SK-N-SH (cell line): Measurements from ENCODE around the gene PTER. TPM values are rescaled to one million over a fixed set of nuclear protein-coding genes. Genes with fewer than 3 reads are reported as not detected.

Experiments
- CTCF ChIA-PET: fragments of 300-600, 350-600 bp; formaldehyde crosslinking; extraction: SDS; loops from one replicate; lab custom pipeline; 2021; lab: Yijun Ruan, JAX
- POLR2A ChIA-PET: fragments of 350-600 bp; sonication (Branson Sonifier 250); formaldehyde crosslinking; extraction: SDS; loops from one replicate; lab custom pipeline; 2020; ENCODE audit warnings: antibody characterized with exemption, inconsistent platforms; lab: Yijun Ruan, JAX
- DNase-seq: peaks from one replicate; pipeline ENCODE4 v3.0.0; 2012
- H2AFZ ChIP-seq: fragments of 200-600 bp; sonication (generic); 2 replicates; pipeline ENCODE4 v1.8.1; 2016; ENCODE audit warnings: antibody characterized with exemption, mild to moderate bottlenecking, low read depth
- H3F3A ChIP-seq: fragments of 200-600 bp; sonication (generic); replicated peaks from 2 replicates; pipeline ENCODE3; 2016; ENCODE audit warnings: antibody characterized with exemption, mild to moderate bottlenecking; ENCODE audit not compliant: insufficient read depth
- H3K27ac ChIP-seq, 2 experiments: fragments of 200-500 bp in 1 of 2; fragments of 200-600 bp in 1 of 2; sonication (Bioruptor generic) in 1 of 2; sonication (generic), shearing (Covaris generic) in 1 of 2; 2 replicates each; pipeline versions ENCODE4 v1.5.1 to v1.6.1; 2014 to 2016; ENCODE audit warnings: low read depth in 2 of 2, inconsistent platforms in 1 of 2, low read length in 1 of 2, mild to moderate bottlenecking in 1 of 2, mixed read lengths in 1 of 2
- H3K27me3 ChIP-seq: fragments of 200-600 bp; sonication (generic), shearing (Covaris generic); 2 replicates; pipeline ENCODE4 v1.6.1; 2016; ENCODE audit warnings: mixed run types; ENCODE audit not compliant: insufficient read depth
- H3K36me3 ChIP-seq, 2 experiments: fragments of 200-500 bp in 1 of 2; fragments of 200-600 bp in 1 of 2; sonication (Bioruptor generic) in 1 of 2; sonication (generic) in 1 of 2; replicated peaks in 1 of 2; 2 replicates each; pipeline versions ENCODE3 to v1.5.1; 2014 to 2016; ENCODE audit warnings: low read length in 1 of 2, mild to moderate bottlenecking in 1 of 2; ENCODE audit not compliant: insufficient read depth in 2 of 2, control insufficient read depth in 1 of 2
- H3K4me1 ChIP-seq, 2 experiments: fragments of 200-500 bp in 1 of 2; fragments of 200-600 bp in 1 of 2; sonication (Bioruptor generic) in 1 of 2; sonication (generic), shearing (Covaris generic) in 1 of 2; 2 replicates each; pipeline versions ENCODE4 v1.5.1 to v1.6.1; 2014 to 2016; ENCODE audit warnings: low read depth in 1 of 2, low read length in 1 of 2, mixed run types in 1 of 2; ENCODE audit not compliant: insufficient read depth in 2 of 2, control insufficient read depth in 1 of 2
- H3K4me2 ChIP-seq: fragments of 200-600 bp; sonication (generic), shearing (Covaris generic); 2 replicates; pipeline ENCODE4 v1.6.1; 2017; ENCODE audit warnings: mixed run types
- H3K4me3 ChIP-seq, 2 experiments: fragments of 200-500 bp in 1 of 2; fragments of 200-600 bp in 1 of 2; sonication (Bioruptor generic) in 1 of 2; sonication (generic), shearing (Covaris generic) in 1 of 2; 2 replicates each; pipeline versions ENCODE4 v1.5.1 to v1.8.1; 2014 to 2016; ENCODE audit warnings: low read depth in 2 of 2, inconsistent platforms in 1 of 2, low read length in 1 of 2, mild to moderate bottlenecking in 1 of 2, mixed read lengths in 1 of 2, moderate library complexity in 1 of 2
- H3K79me2 ChIP-seq: fragments of 200-600 bp; sonication (generic); 2 replicates; pipeline ENCODE4 v1.8.1; 2017; ENCODE audit warnings: mild to moderate bottlenecking; ENCODE audit not compliant: insufficient read depth
- H3K9ac ChIP-seq: fragments of 200-600 bp; sonication (generic); 2 replicates; pipeline ENCODE4 v1.6.1; 2017; ENCODE audit warnings: mixed run types
- H3K9me2 ChIP-seq: fragments of 200-600 bp; sonication (generic); 2 replicates; pipeline ENCODE4 v1.6.1; 2017; ENCODE audit warnings: mixed run types
- H3K9me3 ChIP-seq: fragments of 200-600 bp; sonication (generic); 2 replicates; pipeline ENCODE4 v1.6.1; 2017; ENCODE audit warnings: mixed run types, mild to moderate bottlenecking, moderate library complexity
- H4K20me1 ChIP-seq: fragments of 200-600 bp; sonication (generic); 2 replicates; pipeline ENCODE4 v1.6.1; 2017; ENCODE audit warnings: mild to moderate bottlenecking, mixed run types; ENCODE audit not compliant: insufficient read depth
- ELF1 ChIP-seq: IDR thresholded peaks from 2 replicates; pipeline ENCODE4 v1.4.0; 2012
- EP300 ChIP-seq, 2 experiments: IDR thresholded peaks; 2 replicates each; pipeline versions ENCODE4 v1.4.0 to v1.6.1; 2012; ENCODE audit warnings: borderline replicate concordance in 1 of 2, low read depth in 1 of 2, low read length in 1 of 2
- FOXM1 ChIP-seq: IDR thresholded peaks from 2 replicates; pipeline ENCODE4 v1.4.0; 2012; ENCODE audit warnings: low read depth, mild to moderate bottlenecking
- GATA2 ChIP-seq: sonication (generic); formaldehyde crosslinking; IDR thresholded peaks from 2 replicates; pipeline ENCODE4 v1.5.0; 2020; ENCODE audit warnings: mild to moderate bottlenecking, missing genetic modification reagents
- JUND ChIP-seq: IDR thresholded peaks from 2 replicates; pipeline ENCODE4 v1.4.0; 2012
- MEF2A ChIP-seq: IDR thresholded peaks from 2 replicates; pipeline ENCODE4 v1.4.0; 2012; ENCODE audit warnings: low read depth, borderline replicate concordance
- NRF1 ChIP-seq: IDR thresholded peaks from 2 replicates; pipeline ENCODE4 v1.6.1; 2012; ENCODE audit warnings: low read depth, mild to moderate bottlenecking, low read length
- RAD21 ChIP-seq: IDR thresholded peaks from 2 replicates; pipeline ENCODE4 v1.6.1; 2012; ENCODE audit warnings: mild to moderate bottlenecking, low read length
- RCOR1 ChIP-seq: fragments of 150-350 bp; IDR thresholded peaks from 2 replicates; pipeline ENCODE4 v1.6.1; 2017; ENCODE audit warnings: antibody characterized with exemption, low read length
- RFX5 ChIP-seq: IDR thresholded peaks from 2 replicates; pipeline ENCODE4 v1.6.1; 2012; ENCODE audit warnings: mild to moderate bottlenecking, improper control_type of control experiment, low read length
- RXRA ChIP-seq: IDR thresholded peaks from 2 replicates; pipeline ENCODE4 v1.4.0; 2012; ENCODE audit warnings: low read depth, mild to moderate bottlenecking, borderline replicate concordance
- SMC3 ChIP-seq: IDR thresholded peaks from 2 replicates; pipeline ENCODE4 v1.6.1; 2012; ENCODE audit warnings: low read depth, low read length, improper control_type of control experiment
- TCF12 ChIP-seq: IDR thresholded peaks from 2 replicates; pipeline ENCODE4 v1.4.0; 2012
- YY1 ChIP-seq: IDR thresholded peaks from 2 replicates; pipeline ENCODE4 v1.4.0; 2012; ENCODE audit warnings: low read depth, mild to moderate bottlenecking
- WGBS: methylation state at CpG from one replicate; pipeline ENCODE4 v1.1.6; 2017; ENCODE audit warnings: low lambda C conversion rate; 5-methylcytosine and 5-hydroxymethylcytosine counted together
- polyA plus RNA-seq, 3 experiments: library from polyadenylated mRNA; depleted of rRNA; stranded (reverse); fragments of >200 nt; gene quantifications; 2 replicates each; pipeline ENCODE4 v1.2.3, GENCODE V29; 2012
- TF ChIP-seq, protein P1 (sequence below): fragments of 150-350 bp; IDR thresholded peaks from 2 replicates; pipeline ENCODE4 v1.6.1; 2017; ENCODE audit warnings: antibody characterized with exemption, low read length, low read depth, borderline replicate concordance
- TF ChIP-seq, protein P2 (sequence below): IDR thresholded peaks from 2 replicates; pipeline ENCODE4 v1.6.1; 2012; ENCODE audit warnings: mild to moderate bottlenecking, low read depth, low read length, moderate library complexity
- TF ChIP-seq, protein P3 (sequence below): IDR thresholded peaks from 2 replicates; pipeline ENCODE4 v1.4.0; 2012; ENCODE audit warnings: low read depth
- TF ChIP-seq, protein P4 (sequence below): fragments of 200-600 bp; sonication (generic); IDR thresholded peaks from 2 replicates; pipeline ENCODE4 v1.6.1; 2017; ENCODE audit warnings: antibody characterized with exemption, mild to moderate bottlenecking, moderate library complexity

The PTER gene
- polyA plus RNA-seq, 1 of the 3 experiments (the other 2 are of a cell fraction), result not detected

DNA sequence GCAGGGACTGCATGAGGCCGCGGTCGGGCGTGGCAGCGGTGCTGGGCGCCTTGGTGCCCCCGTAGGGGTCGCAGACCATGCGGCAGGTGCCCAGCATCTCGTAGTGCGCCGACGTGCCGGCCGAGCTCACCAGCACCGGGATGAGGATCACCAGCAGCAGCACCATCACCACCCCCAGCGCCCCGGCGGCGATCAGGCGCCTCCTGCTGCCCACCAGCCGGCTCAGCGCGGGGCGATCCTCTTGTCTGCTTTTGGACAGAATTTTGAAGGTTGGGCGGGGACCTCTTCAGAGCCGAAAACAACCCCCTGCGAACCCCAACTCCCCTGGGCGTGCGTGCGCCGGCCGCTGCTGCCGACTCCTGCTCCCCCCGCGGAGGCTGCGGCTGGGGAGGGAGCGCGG is 84.1 kb downstream of the PTER start:
- TF ChIP-seq, protein P1, sequence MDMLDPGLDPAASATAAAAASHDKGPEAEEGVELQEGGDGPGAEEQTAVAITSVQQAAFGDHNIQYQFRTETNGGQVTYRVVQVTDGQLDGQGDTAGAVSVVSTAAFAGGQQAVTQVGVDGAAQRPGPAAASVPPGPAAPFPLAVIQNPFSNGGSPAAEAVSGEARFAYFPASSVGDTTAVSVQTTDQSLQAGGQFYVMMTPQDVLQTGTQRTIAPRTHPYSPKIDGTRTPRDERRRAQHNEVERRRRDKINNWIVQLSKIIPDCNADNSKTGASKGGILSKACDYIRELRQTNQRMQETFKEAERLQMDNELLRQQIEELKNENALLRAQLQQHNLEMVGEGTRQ, result no peak
- TF ChIP-seq RXRA (no peak), NRF1 (no peak), YY1 (no peak), TCF12 (no peak), FOXM1 (no peak), RFX5 (no peak), RAD21 (peak; percentile 52), EP300 (IDR thresholded peaks at IDR 0.05; ENCODE audit: borderline replicate concordance in 1 of 2, low read depth in 1 of 2, low read length in 1 of 2) (no peak), JUND (no peak), ELF1 (no peak), RCOR1 (no peak), GATA2 (no peak), MEF2A (no peak), SMC3 (peak; percentile 23; the same call in 1 of the 2 replicates)
- TF ChIP-seq, protein P2, sequence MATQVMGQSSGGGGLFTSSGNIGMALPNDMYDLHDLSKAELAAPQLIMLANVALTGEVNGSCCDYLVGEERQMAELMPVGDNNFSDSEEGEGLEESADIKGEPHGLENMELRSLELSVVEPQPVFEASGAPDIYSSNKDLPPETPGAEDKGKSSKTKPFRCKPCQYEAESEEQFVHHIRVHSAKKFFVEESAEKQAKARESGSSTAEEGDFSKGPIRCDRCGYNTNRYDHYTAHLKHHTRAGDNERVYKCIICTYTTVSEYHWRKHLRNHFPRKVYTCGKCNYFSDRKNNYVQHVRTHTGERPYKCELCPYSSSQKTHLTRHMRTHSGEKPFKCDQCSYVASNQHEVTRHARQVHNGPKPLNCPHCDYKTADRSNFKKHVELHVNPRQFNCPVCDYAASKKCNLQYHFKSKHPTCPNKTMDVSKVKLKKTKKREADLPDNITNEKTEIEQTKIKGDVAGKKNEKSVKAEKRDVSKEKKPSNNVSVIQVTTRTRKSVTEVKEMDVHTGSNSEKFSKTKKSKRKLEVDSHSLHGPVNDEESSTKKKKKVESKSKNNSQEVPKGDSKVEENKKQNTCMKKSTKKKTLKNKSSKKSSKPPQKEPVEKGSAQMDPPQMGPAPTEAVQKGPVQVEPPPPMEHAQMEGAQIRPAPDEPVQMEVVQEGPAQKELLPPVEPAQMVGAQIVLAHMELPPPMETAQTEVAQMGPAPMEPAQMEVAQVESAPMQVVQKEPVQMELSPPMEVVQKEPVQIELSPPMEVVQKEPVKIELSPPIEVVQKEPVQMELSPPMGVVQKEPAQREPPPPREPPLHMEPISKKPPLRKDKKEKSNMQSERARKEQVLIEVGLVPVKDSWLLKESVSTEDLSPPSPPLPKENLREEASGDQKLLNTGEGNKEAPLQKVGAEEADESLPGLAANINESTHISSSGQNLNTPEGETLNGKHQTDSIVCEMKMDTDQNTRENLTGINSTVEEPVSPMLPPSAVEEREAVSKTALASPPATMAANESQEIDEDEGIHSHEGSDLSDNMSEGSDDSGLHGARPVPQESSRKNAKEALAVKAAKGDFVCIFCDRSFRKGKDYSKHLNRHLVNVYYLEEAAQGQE, result no peak
- TF ChIP-seq, protein P3, sequence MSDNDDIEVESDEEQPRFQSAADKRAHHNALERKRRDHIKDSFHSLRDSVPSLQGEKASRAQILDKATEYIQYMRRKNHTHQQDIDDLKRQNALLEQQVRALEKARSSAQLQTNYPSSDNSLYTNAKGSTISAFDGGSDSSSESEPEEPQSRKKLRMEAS, result no peak
- TF ChIP-seq, protein P4, sequence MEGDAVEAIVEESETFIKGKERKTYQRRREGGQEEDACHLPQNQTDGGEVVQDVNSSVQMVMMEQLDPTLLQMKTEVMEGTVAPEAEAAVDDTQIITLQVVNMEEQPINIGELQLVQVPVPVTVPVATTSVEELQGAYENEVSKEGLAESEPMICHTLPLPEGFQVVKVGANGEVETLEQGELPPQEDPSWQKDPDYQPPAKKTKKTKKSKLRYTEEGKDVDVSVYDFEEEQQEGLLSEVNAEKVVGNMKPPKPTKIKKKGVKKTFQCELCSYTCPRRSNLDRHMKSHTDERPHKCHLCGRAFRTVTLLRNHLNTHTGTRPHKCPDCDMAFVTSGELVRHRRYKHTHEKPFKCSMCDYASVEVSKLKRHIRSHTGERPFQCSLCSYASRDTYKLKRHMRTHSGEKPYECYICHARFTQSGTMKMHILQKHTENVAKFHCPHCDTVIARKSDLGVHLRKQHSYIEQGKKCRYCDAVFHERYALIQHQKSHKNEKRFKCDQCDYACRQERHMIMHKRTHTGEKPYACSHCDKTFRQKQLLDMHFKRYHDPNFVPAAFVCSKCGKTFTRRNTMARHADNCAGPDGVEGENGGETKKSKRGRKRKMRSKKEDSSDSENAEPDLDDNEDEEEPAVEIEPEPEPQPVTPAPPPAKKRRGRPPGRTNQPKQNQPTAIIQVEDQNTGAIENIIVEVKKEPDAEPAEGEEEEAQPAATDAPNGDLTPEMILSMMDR, result peak; percentile 23
- Histone ChIP-seq H3K36me3 (no peaks in the 10 kb centered on the region), H3K4me1 (peaks cover 0 to 3% of the 10 kb centered on the region in 2 experiments; a peak in 1 of 4 replicates), H4K20me1 (no peaks in the 10 kb centered on the region), H3K79me2 (no peaks in the 10 kb centered on the region), H3K27ac (no peak overlapping the region), H3K4me3 (peak overlapping the region; percentile 41 to 58; a peak in 3 of 4 replicates), H3K4me2 (peak overlapping the region; percentile 74), H3K9me2 (no peaks in the 10 kb centered on the region), H3K9ac (no peak overlapping the region), H2AFZ (peak overlapping the region; percentile 76; the same call in 1 of the 2 replicates), H3K9me3 (no peaks in the 10 kb centered on the region), H3F3A (no peaks in the 10 kb centered on the region), H3K27me3 (peaks cover 19% of the 10 kb centered on the region)
- ChIA-PET POLR2A (no interaction called here), CTCF (interaction anchor here (0.6 to 3.4 kb wide), 7 partner anchors 14 to 641 kb away, joined by 3 to 8 read pairs (median 3); no protein-coding TSS in a partner anchor)
- WGBS, result 45% methylated on average over 13 of the region's 39 CpGs
- peak; percentile 81 for DNase-seq
